Measurements from ENCODE around the gene CTTN.
"Not testable (repeated sequence)": the region's sequence is repeated elsewhere in the genome, so short reads cannot be mapped to it uniquely, and the experiment has no call there.

CTTN gene

DNA sequence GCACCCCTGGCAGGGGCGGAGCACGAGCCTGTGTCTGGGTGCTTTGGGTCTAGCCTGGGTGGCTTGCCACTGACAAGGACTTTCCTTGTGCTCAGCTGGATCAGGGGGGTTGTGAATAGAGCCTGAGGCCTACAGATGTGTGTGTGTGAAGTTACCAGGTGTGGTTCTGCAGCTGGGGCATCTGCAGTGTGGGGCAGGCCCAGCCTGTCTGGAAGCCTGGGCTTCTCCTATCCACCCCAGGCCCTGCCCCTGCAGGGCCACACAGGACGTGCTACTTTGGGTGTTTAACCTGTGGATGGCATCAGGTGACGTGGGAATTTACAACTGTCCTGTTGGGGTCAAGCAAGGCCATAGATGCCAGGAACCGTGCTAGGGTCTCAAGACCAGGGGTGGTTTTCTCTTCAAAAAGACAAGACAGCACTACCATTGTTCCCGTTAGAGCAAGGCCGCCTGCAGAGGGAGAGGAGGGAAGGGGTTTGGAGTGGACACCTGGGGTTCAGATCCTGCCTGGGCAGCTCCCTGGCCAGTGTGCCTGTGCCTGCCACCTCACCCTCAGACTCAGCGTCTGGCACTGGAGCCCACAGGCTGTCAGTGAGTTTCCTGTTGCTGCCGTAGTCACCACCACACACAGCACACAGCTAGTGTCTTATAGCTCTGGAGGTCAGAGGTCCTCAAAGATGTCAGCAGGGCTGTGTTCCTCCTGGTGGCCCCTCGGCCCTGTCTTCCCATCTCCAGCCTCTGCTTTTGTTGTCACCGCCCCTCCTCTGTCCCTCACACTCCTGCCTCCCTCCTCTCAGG is 31.6 kb downstream of the CTTN start:
- no peak for DNase-seq

DNA sequence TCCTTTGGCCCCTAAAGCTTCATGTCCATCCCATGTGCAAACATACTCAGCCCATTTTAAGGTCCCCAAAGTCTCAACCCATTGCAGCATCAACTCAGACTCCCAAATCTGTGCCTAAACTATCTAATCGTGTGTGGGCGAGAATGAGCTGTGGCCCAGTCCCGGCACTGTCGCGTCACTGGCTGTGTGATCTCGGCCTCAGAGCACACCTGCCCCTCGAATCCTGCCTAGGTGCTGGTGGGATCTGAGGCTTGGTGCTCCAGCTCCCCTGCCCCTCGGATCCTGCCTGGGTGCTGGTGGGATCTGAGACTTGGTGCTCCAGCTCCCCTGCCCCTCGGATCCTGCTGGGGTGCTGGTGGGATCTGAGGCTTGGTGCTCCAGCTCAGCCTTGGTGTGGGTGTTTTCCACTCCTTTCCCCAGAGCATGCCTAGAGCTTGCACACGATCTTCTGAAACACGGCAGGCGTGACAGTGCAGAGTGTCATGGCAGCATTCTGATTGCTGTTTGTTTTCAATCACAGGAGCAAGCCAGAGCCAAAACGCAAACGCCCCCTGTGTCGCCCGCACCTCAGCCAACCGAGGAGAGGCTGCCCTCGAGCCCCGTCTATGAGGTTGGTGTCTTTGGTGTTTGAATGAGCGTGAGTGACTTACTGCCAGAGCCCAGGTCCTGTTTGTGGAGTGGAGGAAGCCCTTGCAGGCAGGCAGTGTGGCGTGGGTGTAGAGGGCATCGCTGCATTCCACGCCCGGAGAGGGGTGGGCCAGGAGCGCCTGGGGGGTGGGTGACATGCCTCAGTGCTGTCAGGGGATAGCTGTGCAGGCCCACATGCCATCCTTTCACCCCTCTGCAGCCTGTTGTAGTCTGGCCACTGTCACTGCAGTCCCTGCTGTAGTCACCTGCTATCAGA is 32.6 kb downstream of the CTTN start:
- DNase-seq, result no peak

DNA sequence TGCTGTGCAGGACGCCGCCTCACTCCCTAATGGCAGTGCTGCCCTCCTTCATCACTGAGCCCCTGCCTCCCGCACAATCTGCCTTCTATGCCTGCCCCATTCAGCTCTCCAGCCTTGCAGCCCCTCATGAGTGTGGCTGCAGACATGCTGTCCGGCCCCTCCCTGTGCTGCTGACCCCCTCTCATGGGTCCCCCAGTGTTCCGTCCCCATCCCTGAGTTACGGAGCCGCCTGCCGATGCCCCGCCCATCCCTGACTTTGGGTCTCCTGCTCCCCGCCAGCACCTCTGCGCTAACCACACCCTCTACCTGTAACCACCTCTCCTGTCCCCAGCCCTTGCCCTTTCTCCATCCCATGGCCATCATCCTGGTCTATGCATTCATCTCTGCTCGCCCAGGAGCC is 33.3 kb downstream of the CTTN start:
- no peak for DNase-seq

GRCh38 chr11:70432065-70432464 is 33.7 kb downstream of the CTTN start:
- no peak for DNase-seq

DNA sequence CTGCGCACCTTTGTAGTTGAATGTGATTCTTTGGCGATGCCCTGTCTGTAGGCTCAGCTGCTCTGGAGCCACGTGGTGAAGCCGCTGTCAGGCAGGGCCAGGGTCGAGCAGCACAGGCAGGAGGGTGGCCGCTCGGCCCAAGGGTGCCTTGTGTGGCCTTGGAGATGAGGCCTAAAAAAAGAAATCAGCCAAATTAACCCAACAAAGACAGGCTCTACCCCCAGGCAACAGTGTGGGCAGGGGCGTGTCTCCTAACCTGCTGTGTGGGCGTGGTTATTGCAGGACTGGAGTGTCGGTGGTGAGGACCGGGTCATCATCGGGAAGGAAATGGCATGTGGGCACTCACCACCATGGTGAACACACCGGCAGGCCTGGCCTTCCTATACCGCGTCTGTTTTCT is 34.3 kb downstream of the CTTN start:
- DNase-seq, result no peak

DNA sequence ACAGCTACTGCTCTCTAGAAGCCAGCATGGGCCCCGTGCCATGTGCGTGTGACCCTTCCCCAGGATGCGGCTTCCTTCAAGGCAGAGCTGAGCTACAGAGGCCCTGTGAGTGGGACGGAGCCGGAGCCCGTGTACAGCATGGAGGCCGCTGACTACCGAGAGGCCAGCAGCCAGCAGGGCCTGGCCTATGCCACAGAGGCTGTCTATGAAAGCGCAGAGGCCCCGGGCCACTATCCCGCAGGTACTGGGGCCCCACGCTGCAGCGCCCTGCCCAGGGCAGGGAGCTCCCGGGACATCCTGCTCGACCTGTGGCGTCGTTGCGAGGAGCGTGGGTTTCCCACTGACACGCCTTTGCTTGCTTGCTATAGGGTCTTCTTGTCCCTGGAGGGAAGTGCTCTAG is 34.7 kb downstream of the CTTN start:
- DNase-seq, result no peak

- no peak for DNase-seq
These were observed 35.2 kb downstream of the CTTN start for GRCh38 chr11:70433526-70433925.

- no peak for DNase-seq
These were observed 35.9 kb downstream of the CTTN start for GRCh38 chr11:70433966-70434812.

DNA sequence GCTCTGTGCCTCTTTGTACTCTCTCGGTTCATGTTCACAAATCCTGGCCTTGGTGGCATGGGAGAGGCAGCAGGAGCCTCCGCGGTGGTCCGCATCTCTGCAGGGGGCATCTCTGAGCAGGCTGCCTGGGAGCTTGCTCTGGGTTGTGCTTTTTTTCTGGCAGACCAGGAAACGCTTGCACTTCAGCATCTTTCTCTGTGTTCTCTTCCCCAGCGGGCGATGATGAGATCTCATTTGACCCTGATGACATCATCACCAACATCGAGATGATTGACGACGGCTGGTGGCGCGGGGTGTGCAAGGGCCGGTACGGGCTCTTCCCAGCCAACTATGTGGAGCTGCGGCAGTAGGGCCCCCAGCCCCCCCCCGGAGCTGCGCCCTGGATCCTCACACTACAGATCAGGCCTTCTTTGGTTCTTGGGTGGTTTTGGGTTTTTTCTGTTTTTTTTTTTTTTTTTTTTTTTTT is 36.5 kb downstream of the CTTN start:
- DNase-seq, result no peak

DNA sequence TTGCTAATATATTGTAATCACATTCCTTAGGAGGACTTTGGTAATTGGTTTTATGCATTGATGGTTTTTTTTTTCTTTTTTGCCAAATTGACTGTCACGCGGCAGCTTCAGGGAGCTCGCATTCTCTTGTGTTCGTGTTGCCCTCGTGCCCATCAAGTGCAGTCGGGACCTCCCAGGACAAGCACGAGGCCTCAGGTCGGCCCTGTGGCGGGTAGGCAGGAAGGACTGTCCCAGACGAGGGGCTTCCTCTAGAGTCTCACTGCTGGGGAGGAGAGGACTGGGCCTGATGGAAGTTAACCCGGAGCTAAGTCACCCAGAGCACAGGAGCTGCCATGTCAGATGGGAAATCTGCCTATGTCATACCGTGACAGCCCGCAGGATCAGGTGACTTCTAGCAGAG is 37.0 kb downstream of the CTTN start:
- no peak for DNase-seq

DNA sequence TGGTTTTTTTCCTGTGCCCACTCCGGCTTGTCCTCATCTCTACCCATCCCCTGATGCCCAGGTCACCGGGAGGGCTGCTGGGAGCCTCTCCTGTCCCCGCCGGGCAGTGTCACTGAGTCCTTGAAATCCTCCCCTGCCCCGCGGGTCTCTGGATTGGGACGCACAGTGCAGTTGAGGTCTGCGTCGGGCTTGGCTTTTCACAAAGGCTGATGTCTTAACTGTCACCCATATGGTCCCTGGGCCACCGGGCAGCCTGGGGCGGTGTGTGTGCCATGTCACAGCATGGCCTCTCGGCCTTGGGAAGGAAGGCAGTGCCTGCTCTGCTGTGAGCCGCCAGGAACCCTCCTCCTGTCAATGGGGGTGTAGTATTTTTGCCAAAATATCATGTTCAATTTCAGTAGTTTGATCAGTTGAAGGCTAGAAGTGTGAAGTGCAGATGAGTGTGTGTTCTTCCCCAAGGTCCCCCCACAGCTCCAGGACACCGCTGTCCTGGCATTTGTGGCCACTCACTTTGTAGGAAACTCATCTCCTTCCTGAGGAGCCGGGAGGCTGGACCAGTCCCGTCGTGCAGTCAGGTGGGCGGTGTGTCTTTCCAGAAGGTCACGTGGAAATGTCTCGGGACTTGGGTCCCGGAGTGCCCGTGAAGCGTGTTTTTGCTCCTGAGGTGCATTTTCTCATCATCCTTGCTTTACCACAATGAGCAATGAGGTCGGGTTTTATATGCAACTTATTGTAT is 37.6 kb downstream of the CTTN start:
- no peak for DNase-seq

GRCh38 chr11:70436501-70436860 is 38.2 kb downstream of the CTTN start:
- no peak for DNase-seq

DNA sequence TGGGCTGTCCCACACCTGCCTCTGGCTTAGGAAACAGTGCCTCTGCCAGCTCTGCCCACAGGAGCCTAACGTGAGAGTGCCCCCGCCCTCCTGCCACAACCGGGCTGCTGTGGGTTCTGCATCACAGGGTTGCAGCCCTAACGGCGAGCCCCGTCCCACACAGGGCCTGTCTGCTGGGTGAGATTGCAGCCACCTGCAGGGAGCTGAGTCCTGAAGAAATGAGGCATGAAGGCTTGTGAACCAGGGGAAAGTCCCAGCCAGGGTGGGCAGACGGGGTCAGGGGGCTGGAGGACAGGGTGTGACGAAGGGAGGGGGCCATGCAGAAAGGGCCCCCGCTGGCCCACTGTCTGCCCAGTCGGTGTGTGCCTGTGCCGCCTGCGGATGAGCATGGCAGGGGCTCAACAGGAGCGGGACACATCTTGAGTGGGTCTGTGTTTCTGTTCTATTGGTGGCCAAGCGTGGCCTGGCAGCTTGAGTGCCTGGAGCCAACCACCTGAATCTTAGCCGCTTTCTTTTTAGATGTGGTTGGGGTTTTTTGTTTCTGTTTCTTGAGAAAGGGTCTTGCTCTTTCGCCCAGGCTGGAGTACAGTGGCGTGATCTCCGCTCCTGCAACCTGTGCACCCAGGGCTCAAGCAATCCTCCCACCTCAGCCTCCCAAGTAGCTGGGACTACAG is 38.9 kb downstream of the CTTN start:
- DNase-seq, result no peak

DNA sequence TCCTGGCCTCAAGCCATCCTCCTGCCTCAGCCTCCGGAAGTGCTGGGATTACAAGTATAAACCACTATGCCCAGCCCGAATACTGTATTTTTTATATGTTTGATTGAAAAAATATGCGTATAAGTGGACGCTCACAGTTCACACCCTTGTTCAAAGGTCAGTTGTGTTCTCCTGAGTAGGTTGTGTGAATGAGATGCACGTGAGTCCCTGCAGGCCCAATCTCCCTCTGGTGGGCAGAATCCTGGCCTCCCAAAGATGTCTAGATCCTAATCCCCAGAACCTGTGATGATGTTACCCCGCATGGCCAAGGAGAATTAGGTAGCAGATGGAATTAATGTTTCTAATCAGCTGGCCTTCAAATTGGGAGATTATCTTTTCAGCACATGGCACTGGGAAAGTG is 41.9 kb downstream of the CTTN start:
- no peak for DNase-seq

- no peak for DNase-seq
These were observed 45.4 kb downstream of the CTTN start for GRCh38 chr11:70443773-70444030.

DNA sequence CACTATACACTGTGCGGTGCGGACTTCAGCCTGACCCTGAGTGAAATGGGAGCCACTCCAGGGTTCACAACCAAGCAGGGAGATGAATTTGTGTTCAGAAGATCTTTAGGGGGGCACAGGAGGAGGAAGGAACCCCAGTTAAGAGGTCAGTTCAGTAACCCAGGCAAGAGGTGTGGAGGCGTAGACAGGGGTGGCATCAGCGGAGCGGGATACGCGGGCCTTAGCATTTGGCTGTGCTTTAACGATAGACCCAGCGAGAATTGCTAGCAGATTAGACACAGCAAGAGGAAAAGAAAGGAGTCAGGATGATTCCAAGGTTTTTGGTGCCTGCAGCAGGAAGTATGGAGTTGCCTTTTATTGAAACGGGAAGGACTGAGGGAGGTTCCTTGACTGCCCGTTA is 46.8 kb downstream of the CTTN start:
- no peak for DNase-seq

GRCh38 chr11:70445605-70446004 is 47.3 kb downstream of the CTTN start:
- no peak for DNase-seq

DNA sequence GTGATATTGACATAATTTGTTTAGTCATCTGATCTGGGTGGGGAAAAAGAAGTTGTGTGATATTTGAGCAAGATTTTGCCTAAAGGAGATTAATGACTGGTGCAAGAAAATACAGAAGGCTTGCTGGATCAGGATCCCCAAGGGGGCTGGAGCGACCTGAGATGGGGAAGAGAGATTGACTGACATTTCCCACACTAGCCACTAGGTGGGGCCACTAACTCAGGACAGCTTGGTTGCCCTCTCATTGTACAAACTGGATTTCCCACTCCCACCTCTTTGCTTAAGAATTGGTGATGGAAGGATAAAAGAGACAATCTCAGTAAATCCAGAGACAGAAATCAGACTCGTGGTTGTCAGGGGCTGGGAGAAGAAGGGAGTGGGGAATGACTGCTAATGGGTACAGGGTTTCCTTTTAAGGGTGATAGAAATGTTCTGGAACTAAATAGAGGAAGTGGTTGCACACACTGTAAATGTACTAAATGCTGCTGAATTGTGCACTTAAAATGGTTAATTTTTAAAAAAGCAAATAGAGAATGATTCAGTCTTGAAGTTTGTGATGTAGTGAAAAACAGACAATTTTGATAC is 50.7 kb downstream of the CTTN start:
- DNase-seq, result no peak

DNA sequence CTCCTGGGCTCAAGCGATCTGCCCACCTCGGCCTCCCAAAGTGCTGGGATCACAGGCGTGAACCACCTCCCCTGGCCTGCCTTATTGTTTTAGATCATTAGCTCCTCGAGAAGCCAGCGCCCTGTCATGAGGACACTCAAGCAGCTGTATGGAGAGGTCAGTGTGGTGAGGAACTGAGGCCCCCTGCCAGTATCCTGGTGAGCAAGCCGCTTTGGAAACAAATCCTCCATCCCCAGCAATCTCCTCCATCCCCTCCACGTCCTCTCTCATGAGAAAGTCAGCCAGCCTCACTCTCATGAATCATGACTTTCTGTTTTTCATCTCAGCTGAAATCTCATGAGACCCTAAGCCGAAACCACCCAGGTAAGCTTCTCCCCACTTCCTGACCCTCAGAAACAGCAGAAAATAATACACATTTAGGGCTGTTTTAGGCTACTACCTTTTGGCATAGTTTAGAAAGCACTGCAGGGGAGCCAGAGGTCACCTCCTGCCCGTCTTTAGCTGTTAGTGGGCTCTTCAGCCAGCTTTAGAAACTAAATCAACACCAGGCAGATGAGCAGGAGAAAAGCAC is 56.0 kb downstream of the CTTN start:
- no peak for DNase-seq

DNA sequence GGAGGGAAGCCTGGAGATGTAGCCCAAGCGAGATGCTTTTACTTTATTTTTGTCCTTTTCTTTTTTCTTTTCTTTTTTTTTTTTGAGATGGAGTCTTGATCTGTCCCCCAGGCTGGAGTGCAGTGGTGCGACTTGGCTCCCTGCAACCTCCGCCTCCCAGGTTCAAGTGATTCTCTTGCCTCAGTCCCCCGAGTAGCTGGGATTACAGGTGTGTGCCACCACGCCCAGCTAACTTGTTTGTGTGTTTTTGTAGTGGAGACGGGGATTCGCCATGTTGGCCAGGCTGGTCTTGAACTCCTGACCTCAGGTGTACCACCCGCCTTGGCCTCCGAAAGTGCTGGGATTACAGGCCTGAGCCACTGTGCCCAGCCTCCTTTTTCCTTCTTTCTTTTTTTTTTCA is 56.5 kb downstream of the CTTN start:
- not testable (repeated sequence) for DNase-seq

- DNase-seq, result no peak
These were observed 57.0 kb downstream of the CTTN start for GRCh38 chr11:70455354-70455753.

Data from activated CD4-positive, alpha-beta T cell treated with anti-CD3 and anti-CD28 coated beads for 1 hour (primary cell).